Fibroblast of lung (primary cell): ENCODE data around the gene FAM83D.

Source experiments
- EZH2 ChIP-seq: IDR thresholded peaks from 2 replicates; pipeline ENCODE4 v1.5.1; 2012; ENCODE audit warnings: low read length, control low read depth, mild to moderate bottlenecking; ENCODE audit errors: missing control alignments
- TF ChIP-seq, protein P1 (sequence below), 2 donors: IDR thresholded peaks in 1 of 2; conservative IDR thresholded peaks in 1 of 2; 1 replicate in 1 of 2; 2 replicates in 1 of 2; pipeline ENCODE4 v1.5.1; 2011 to 2012; ENCODE audit warnings: low read length in 2 of 2, control low read depth in 1 of 2, inconsistent platforms in 1 of 2, low read depth in 1 of 2, mild to moderate bottlenecking in 1 of 2

DNA sequence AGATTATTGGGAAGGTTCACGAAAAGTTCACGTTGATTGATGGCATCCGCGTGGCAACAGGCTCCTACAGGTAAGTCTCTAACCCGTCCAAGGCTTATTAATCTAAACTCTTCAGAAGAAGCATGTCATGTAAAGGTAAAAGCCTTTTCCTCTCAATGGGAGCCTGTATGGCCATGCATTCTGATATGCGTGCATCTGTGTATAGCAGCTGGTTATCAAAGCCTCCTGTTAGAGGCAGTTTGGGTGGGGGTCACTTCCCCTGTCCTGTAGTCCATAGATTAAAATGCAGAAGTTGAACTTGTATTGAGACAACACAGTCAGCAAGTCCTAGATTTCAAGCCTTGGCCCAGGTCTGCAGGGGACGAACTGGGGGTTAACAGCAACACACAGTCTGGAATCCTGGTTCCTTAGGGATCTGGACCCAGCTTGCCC lies 21.7 kb downstream of the FAM83D start:
- TF ChIP-seq, protein P1, sequence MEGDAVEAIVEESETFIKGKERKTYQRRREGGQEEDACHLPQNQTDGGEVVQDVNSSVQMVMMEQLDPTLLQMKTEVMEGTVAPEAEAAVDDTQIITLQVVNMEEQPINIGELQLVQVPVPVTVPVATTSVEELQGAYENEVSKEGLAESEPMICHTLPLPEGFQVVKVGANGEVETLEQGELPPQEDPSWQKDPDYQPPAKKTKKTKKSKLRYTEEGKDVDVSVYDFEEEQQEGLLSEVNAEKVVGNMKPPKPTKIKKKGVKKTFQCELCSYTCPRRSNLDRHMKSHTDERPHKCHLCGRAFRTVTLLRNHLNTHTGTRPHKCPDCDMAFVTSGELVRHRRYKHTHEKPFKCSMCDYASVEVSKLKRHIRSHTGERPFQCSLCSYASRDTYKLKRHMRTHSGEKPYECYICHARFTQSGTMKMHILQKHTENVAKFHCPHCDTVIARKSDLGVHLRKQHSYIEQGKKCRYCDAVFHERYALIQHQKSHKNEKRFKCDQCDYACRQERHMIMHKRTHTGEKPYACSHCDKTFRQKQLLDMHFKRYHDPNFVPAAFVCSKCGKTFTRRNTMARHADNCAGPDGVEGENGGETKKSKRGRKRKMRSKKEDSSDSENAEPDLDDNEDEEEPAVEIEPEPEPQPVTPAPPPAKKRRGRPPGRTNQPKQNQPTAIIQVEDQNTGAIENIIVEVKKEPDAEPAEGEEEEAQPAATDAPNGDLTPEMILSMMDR (conservative IDR thresholded peaks at IDR 0.05 in 1 of 2, IDR thresholded peaks at IDR 0.05 in 1 of 2; ENCODE audit: low read depth in 1 of 2, low read length in 2 of 2): no peak
- TF ChIP-seq EZH2: no peak
